HG02981 (cell line): ENCODE measurements around the gene ANO9.

Source experiments
- ATAC-seq: cut with Tn5 transposase; IDR thresholded peaks from one replicate; pipeline ENCODE4 v1.9.1; 2021; ENCODE audit warnings: mild to moderate bottlenecking, moderate library complexity; ENCODE audit not compliant: unreplicated experiment

The ANO9 gene

GRCh38 chr11:441418-442274, at the start of gene ANO9:
Gene ANO9 (minus strand): TSS chr11:442011. CDS start chr11:441926, 85 bp downstream.
- peak; percentile 63 for ATAC-seq

GRCh38 chr11:491358-491757, 49.5 kb upstream of the ANO9 start:
- no peak for ATAC-seq

GRCh38 chr11:490930-491260, 49.1 kb upstream of the ANO9 start:
- no peak for ATAC-seq

- ATAC-seq, result no peak
Measured at GRCh38 chr11:490186-490929, 48.5 kb upstream of the ANO9 start.

- no peak for ATAC-seq
Measured at GRCh38 chr11:489610-490185, 47.9 kb upstream of the ANO9 start.

GRCh38 chr11:488992-489391, 47.2 kb upstream of the ANO9 start:
- ATAC-seq, result no peak

GRCh38 chr11:488579-488978, 46.8 kb upstream of the ANO9 start:
- no peak for ATAC-seq

- ATAC-seq, result no peak
Measured at GRCh38 chr11:488062-488461, 46.3 kb upstream of the ANO9 start.

- ATAC-seq, result no peak
Measured at GRCh38 chr11:487571-488021, 45.8 kb upstream of the ANO9 start.

GRCh38 chr11:486189-486588, 44.4 kb upstream of the ANO9 start:
- ATAC-seq, result no peak

- no peak for ATAC-seq
Measured at GRCh38 chr11:484616-485015, 42.8 kb upstream of the ANO9 start.

- no peak for ATAC-seq
Measured at GRCh38 chr11:479311-479710, 37.5 kb upstream of the ANO9 start.

- ATAC-seq, result no peak
Measured at GRCh38 chr11:477052-477715, 35.4 kb upstream of the ANO9 start.

GRCh38 chr11:476416-476815, 34.6 kb upstream of the ANO9 start:
- no peak for ATAC-seq

GRCh38 chr11:475941-476340, 34.1 kb upstream of the ANO9 start:
- no peak for ATAC-seq

GRCh38 chr11:474914-475506, 33.2 kb upstream of the ANO9 start:
- ATAC-seq, result no peak

GRCh38 chr11:473962-474785, 32.4 kb upstream of the ANO9 start:
- no peak for ATAC-seq

GRCh38 chr11:473415-473814, 31.6 kb upstream of the ANO9 start:
- ATAC-seq, result no peak

GRCh38 chr11:472816-473215, 31.0 kb upstream of the ANO9 start:
- no peak for ATAC-seq

GRCh38 chr11:472272-472671, 30.5 kb upstream of the ANO9 start:
- ATAC-seq, result no peak
